Measurements from ENCODE around the gene RPSA.
"Not testable (repeated sequence)": the region's sequence is repeated elsewhere in the genome, so short reads cannot be mapped to it uniquely, and the experiment has no call there.

Gene RPSA

GRCh38 chr3:39388741-39389248, 17.7 kb upstream of the RPSA start:
- DNase-seq (ENCODE audit: low read depth), result no peak

DNA sequence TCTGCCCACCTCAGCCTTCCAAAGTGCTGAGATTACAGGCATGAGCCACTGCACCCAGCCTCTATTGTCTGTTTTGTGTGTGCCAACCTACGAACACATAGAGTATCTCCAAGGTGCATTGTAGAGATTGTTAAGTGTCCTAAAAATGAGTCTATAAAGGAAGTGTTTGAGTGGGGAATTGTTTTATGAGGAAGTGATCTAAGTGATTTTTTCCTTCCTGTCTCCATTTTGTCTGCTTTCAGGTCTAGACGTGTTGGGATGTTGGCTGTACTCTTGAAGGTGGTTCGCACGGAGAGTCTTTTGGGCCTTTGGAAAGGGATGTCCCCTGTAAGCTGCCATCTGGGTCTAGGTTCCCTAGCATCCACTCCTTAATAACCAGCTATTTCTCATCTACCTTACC, 16.3 kb upstream of the RPSA start:
- DNase-seq (ENCODE audit: low read depth), result no peak

DNA sequence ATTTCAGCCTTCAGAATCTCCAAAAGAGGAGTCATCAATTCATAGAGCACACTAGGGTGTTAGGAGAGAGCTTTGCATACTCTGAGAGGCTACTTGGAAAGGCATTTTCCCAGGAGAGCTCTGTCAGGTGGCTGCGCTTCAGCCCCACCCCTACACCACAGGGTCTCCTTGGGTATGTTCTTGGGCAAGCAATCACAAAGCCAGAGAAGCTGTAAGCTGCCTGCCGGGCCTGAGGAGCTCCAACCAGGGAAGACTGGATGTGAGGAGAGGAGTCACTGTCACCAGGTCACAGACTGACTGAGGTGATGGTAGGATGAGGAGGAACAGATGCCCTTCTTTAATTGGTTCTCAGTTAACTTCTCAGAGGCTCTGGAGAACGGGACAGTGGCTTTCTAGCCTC, 9.8 kb upstream of the RPSA start:
- DNase-seq (ENCODE audit: low read depth), result no peak

DNA sequence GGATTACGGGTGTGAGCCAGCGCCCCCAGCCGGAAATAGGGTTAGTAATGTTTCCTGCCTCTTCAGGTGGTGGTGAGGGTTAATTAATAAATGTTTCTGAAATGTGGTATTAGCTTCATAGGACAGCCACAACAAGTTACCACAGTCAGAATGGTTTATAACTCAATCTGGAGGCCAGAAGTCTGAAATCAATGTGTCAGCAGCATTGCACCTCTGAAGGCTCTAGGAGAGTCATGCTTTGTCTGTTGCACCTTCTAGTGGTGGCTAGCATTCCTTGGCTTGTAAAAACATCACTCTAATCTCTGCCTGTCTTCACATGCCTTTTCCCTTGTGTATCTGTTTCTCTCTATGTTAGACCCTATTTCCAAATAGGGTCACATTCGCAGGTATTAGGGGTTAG, 7.8 kb upstream of the RPSA start:
- DNase-seq (ENCODE audit: low read depth), result no peak

- no peak for DNase-seq (ENCODE audit: low read depth)
Observed at GRCh38 chr3:39401983-39402382, 4.5 kb upstream of the RPSA start.

DNA sequence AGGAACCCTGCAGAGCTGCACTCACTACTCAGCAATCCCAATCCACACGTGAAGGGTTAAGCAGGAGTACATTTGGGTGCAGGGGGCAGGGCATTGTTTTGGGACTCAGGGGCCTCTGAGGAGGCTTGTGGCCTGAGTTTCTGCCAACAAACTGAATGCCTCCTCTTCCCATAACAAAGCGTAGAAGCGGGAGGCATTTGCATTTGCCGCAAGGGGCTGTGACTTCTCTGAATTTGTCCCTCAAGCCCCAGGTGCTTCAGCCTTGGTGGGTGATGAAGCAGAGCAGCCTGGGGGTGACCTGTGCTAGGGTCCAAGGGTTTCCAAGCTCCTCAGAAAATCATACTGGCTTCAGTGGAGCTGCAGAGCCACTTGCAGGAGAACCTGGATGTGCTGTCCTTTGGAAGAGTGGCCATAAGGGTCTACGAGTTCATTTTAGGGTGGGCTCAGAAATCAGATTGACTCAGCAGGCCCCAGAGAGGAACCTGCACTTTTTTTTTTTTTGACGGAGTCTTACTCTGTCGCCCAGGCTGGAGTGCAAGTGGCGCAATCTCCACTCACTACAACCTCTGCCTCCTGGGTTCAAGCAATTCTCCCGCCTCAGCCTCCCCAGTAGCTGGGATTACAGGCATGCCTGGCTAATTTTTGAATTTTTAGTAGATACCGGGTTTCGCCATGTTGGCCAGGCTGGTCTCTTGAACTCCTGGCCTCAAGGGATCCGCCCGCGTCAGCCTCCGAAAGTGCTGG, 1.4 kb upstream of the RPSA start:
- no peak for DNase-seq (ENCODE audit: low read depth)

DNA sequence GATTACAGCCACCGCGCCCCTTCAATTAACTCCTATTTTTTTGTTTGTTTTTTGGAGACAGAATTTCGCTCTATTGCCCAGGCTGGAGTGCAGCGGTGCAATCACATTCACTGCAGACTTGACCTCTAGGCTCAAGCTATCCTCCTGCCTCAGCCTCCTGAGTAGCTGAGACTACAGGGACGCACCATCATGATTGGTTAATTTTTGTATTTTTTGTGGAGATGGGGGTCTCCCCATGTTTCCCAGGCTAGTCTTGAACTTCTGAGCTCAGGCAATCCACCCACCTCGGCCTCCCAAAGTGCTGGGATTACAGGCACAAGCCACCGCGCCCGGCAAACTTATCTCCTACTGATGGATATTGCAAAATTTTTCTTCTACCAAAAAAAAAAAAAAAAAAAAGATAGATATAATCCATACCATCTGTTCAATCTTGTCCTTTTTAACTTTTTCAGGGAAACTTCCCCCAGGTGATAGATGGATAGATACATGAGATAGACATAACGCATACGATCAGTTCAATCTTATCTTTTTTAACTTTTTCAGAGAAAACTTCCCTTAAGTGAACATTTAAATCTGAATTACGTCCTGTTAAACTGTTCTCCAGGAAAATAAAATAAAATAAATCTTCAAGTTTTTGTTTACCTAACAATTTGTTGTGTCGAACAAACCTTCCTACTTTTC, 693 bp upstream of the RPSA start:
- no peak for DNase-seq (ENCODE audit: low read depth)

DNA sequence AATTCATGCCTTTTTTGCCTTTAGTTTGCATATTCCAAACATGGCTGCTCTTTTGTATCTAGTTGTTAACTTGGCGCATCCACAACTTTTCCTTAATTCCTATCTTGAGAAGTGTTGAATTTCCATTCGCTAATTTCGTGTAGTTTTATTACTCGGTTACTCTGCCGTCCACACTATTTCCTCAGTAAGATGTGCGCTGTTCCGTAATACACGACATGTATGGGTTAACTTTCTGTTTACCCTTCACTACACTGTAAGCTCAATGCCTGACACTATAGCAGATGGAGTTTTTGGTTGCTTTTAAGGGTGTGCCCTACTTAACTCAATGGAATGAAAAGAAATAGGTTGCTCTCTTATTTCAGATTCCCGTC, 724 bp downstream of the RPSA start:
- no peak for DNase-seq (ENCODE audit: low read depth)

DNA sequence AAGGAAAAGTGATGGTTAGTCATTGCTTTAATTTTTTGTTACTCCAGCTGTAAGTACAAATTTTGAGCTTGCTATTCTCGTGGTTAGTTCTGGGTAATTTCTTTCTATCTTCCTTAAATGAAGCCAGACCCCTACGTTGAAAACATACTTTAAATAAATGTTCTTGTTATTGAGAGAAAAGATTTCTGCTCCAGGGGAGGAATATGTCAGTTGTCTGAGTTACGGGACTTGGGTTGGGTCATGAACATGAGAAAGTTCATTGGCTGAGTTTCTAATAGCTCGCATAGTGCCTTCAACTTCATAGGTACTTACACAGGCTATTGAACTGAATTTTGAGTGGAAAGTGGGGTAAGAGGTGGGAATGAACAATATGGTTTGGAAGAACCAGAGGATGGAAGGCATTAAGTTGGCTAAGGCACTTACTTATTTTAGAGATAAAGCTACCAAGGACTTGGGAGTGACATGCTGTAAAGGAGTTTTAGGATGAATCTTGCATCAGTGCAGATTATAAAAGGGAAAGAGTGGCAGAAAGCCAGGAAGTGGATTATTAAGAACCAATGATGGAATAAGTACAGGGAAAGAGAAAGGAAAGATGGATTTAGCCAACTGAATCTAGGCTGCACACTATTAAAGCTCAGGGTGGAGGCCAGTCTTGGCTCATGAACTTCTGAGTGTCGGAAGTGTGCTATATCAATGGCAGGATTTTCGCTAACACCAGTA, 1.4 kb downstream of the RPSA start:
- no peak for DNase-seq (ENCODE audit: low read depth)

- DNase-seq (ENCODE audit: low read depth), result no peak
Observed at GRCh38 chr3:39408493-39409372, 2.2 kb downstream of the RPSA start.

- no peak for DNase-seq (ENCODE audit: low read depth)
Observed at GRCh38 chr3:39409514-39410136, 3.1 kb downstream of the RPSA start.

GRCh38 chr3:39410893-39411292, 4.4 kb downstream of the RPSA start:
- no peak for DNase-seq (ENCODE audit: low read depth)

DNA sequence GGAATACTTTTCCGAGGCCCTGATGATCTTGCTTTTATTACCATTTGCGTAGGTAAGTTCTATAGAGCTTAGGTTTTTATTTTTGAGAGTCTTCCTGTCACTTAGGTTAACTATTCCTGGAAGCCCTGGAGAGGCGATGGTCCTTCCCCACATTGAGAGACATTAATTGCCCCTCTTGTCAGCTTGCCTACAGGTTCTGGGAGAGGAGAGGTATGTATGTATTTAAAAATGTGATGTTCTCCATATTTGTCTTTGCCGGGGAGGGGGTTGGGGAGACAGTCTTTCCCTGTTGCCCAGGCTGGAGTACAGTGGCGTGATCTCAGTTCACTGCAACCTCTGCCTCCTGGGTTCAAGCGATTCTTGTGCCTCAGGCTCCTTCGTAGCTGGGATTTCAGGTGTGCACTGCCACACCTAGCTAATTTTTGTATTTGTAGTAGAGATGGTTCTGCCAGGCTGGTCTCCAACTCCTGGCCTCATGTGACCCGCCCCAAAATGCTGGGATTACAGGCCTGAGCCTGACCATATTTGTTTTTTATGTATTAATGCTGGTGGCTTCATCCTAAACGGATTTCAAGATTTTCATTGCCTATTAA, 6.2 kb downstream of the RPSA start:
- no peak for DNase-seq (ENCODE audit: low read depth)

- no peak for DNase-seq (ENCODE audit: low read depth)
Observed at GRCh38 chr3:39413691-39414420, 7.3 kb downstream of the RPSA start.

- no peak for DNase-seq (ENCODE audit: low read depth)
Observed at GRCh38 chr3:39414421-39414907, 7.9 kb downstream of the RPSA start.

DNA sequence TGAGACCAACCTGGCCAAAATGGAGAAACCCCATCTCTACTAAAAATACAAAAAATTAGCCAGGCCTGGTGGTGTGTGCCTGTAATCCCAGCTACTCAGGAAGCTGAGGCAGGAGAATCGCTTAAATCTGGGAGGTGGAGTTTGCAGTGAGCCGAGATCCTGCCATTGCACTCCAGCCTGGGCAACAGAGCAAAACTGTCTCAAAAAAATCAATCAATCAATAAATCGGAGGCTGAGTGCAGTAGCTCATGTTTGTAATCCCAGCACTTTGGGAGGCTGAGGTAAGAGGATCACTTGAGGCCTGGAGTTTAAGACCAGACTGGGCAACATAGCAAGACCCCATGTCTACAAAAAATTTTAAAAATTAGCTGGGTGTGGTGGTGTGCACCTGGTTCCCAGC, 8.8 kb downstream of the RPSA start:
- not testable (repeated sequence) for DNase-seq (ENCODE audit: low read depth)

DNA sequence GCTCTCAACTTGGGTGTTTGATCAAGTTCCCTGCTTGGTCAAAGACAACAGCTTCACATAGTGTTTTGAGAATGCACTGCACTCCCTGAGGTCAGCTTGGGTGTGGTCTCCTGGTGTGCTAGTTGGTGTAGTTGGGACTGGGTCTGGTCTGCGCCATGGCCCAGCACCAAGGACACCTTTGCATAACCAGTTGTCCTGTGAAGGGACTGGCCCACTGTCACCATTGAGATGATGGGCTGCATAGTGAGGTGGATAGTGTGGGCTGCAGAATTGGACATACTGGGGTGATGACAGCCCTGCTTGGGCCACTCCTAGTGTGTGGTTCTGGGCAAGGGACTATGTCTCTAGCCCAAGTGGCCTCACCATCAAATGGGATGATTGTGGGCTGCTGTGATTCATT, 9.5 kb downstream of the RPSA start:
- no peak for DNase-seq (ENCODE audit: low read depth)

DNA sequence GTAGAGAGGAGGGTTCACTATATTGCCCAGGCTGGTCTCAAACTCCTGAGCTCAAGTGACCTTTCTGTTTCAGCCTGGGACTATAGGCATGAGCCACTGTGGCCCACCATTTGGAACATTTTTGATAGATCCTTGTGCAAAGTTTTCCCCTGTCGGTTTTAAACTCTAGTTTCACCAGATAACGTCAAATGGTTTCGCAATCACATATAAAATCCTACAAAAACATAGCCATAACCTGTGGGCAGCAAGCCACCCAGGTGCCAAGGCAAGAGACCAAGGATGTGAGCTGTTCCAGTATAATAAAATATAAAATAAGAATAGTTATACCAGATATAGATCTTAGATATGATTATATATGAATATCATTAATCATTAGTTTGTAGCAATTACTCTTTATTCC, 10.5 kb downstream of the RPSA start:
- DNase-seq (ENCODE audit: low read depth), result not testable (repeated sequence)

DNA sequence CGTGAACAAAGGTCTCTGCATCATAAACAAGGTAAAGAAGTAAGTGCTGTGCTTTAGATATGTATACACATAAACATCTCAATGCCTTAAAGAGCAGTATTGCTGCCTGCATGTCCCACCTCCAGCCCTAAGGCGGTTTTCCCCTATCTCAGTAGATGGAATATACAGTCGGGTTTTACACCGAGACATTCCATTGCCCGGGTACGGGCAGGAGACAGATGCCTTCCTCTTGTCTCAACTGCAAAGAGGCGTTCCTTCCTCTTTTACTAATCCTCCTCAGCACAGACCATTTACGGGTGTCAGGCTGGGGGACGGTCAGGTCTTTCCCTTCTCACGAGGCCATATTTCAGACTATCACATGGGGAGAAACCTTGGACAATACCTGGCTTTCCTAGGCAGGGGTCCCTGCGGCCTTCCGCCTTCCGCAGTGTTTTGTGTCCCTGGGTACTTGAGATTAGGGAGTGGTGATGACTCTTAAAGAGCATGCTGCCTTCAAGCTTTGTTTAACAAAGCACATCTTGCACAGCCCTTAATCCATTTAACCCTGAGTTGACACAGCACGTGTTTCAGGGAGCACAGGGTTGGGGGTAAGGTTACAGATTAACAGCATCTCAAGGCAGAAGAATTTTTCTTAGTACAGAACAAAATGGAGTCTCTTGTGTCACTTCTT, 12.2 kb downstream of the RPSA start:
- not testable (repeated sequence) for DNase-seq (ENCODE audit: low read depth)

Measured in non-pigmented ciliary epithelial cell (primary cell).